SH-SY5Y (cell line): ENCODE results near the gene PRRX1.

Experiments used
- GATA2 ChIP-seq: IDR thresholded peaks from 2 replicates; pipeline ENCODE4 v1.6.1; 2011; ENCODE audit warnings: mild to moderate bottlenecking, low read depth, low read length
- GATA3 ChIP-seq: IDR thresholded peaks from 2 replicates; pipeline ENCODE4 v1.6.1; 2011; ENCODE audit warnings: low read depth, mild to moderate bottlenecking, low read length, moderate library complexity

- no peak for TF ChIP-seq GATA3
- no peak for TF ChIP-seq GATA2
Measured at GRCh38 chr1:170769691-170770090, 105.8 kb downstream of the PRRX1 start.
